GM12878 (cell line): ENCODE results near the gene FUZ. TPM values are rescaled to one million over a fixed set of nuclear protein-coding genes. Genes with fewer than 3 reads are reported as not detected.

Source experiments
- ATAC-seq: fragments of 200-7000 bp; cut with Tn5 transposase; 3 replicates; pipeline ENCODE4 v1.9.1; 2020; ENCODE audit warnings: mild to moderate bottlenecking, moderate library complexity
- BruUV-seq: library from RNA; stranded (reverse); fragments of 400-500 nt; replicated peaks from 2 replicates; lab custom pipeline; 2021; lab: Mats Ljungman, UMichigan
- CTCF ChIA-PET: fragments of 300-600 bp; sonication (Branson Sonifier 250); formaldehyde crosslinking; extraction: SDS; loops from one replicate; lab custom pipeline; 2021; ENCODE audit warnings: inconsistent platforms; lab: Yijun Ruan, JAX
- POLR2A ChIA-PET: fragments of 350-600 bp; formaldehyde crosslinking; extraction: SDS; loops from one replicate; lab custom pipeline; 2021; ENCODE audit warnings: inconsistent platforms; lab: Charles Lee
- RAD21 ChIA-PET: fragments of 300-600 bp; sonication (Branson Sonifier 250); formaldehyde crosslinking; loops from one replicate; lab custom pipeline; 2023; ENCODE audit warnings: antibody characterized with exemption; ENCODE audit not compliant: unreplicated experiment; lab: Charles Lee
- SMC1A ChIA-PET: fragments of 300-600 bp; sonication (Branson Sonifier 250); formaldehyde crosslinking; loops from one replicate; lab custom pipeline; 2023; ENCODE audit not compliant: unreplicated experiment, uncharacterized antibody; lab: Charles Lee
- DNase-seq: peaks from one replicate; pipeline ENCODE4 v3.0.0-alpha.2; 2011; ENCODE audit warnings: low read depth, low spot score
- FAIRE-seq: peaks from 3 replicates; lab custom pipeline; 2011; peaks lifted over from hg19 to GRCh38; lab: Jason Lieb, UNC
- H2AFZ ChIP-seq: 2 replicates; pipeline ENCODE4 v1.6.0; 2011; ENCODE audit warnings: low read depth, low read length, control low read depth; ENCODE audit not compliant: control insufficient read depth
- H3K27ac ChIP-seq: 2 replicates; pipeline ENCODE4 v1.5.1; 2011; ENCODE audit warnings: control low read depth; ENCODE audit not compliant: control insufficient read depth, insufficient read depth
- H3K27me3 ChIP-seq, 2 experiments: replicated peaks in 1 of 2; 2 replicates each; pipeline versions ENCODE4 v1.6.0 to v1.6.1; 2011; ENCODE audit warnings: low read length in 1 of 2; ENCODE audit not compliant: control insufficient read depth in 2 of 2, insufficient read depth in 2 of 2
- H3K36me3 ChIP-seq, 2 experiments: 2 replicates each; pipeline ENCODE4 v1.5.1; 2011; ENCODE audit warnings: low read length in 1 of 2; ENCODE audit not compliant: control insufficient read depth in 2 of 2, insufficient read depth in 2 of 2
- H3K4me1 ChIP-seq: 2 replicates; pipeline ENCODE4 v1.6.1; 2011; ENCODE audit warnings: mild to moderate bottlenecking, low read length, moderate library complexity, mixed read lengths; ENCODE audit not compliant: control insufficient read depth, insufficient read depth
- H3K4me2 ChIP-seq: 2 replicates; pipeline ENCODE4 v1.6.0; 2011; ENCODE audit warnings: control low read depth; ENCODE audit not compliant: control insufficient read depth, insufficient read depth
- H3K4me3 ChIP-seq: fragments of 200-600 bp; sonication (generic); 2 replicates; pipeline ENCODE4 v1.5.1; 2016
- H3K79me2 ChIP-seq: 2 replicates; pipeline ENCODE4 v1.6.0; 2011; ENCODE audit warnings: low read length; ENCODE audit not compliant: control insufficient read depth, insufficient read depth
- H3K9ac ChIP-seq: 2 replicates; pipeline ENCODE4 v1.8.0; 2011; ENCODE audit warnings: low read length, control low read depth, mixed read lengths; ENCODE audit not compliant: control insufficient read depth, insufficient read depth
- H3K9me3 ChIP-seq: replicated peaks from 3 replicates; pipeline ENCODE4 v1.5.1; 2011; ENCODE audit warnings: mild to moderate bottlenecking, low read length; ENCODE audit not compliant: control insufficient read depth, insufficient read depth
- H4K20me1 ChIP-seq: 2 replicates; pipeline ENCODE4 v1.6.0; 2011; ENCODE audit not compliant: control insufficient read depth, insufficient read depth
- ETV6 ChIP-seq, 2 experiments: fragments of 450-650 bp in 1 of 2; IDR thresholded peaks in 1 of 2; conservative IDR thresholded peaks in 1 of 2; 2 replicates each; pipeline ENCODE4 v1.6.1; 2014; ENCODE audit warnings: antibody characterized with exemption in 1 of 2, borderline replicate concordance in 1 of 2, low read depth in 1 of 2, mild to moderate bottlenecking in 1 of 2, moderate library complexity in 1 of 2
- HDAC6 ChIP-seq: fragments of 200-600 bp; sonication (generic); IDR thresholded peaks from one replicate; pipeline ENCODE4 v1.8.0; 2017; ENCODE audit warnings: antibody characterized with exemption; ENCODE audit not compliant: unreplicated experiment
- NR2C1 ChIP-seq: fragments of 450-650 bp; IDR thresholded peaks from 2 replicates; pipeline ENCODE4 v1.6.1; 2017; ENCODE audit warnings: antibody characterized with exemption, mild to moderate bottlenecking, moderate library complexity
- SKIL ChIP-seq: fragments of 450-650 bp; IDR thresholded peaks from 2 replicates; pipeline ENCODE4 v1.6.1; 2017; ENCODE audit warnings: mild to moderate bottlenecking, low read depth, inconsistent platforms; ENCODE audit not compliant: poor library complexity, severe bottlenecking
- WGBS: methylation state at CpG from one replicate; pipeline ENCODE4 v1.1.6; 2016; ENCODE audit warnings: low lambda C conversion rate; ENCODE audit not compliant: insufficient replicate concordance, insufficient coverage; ENCODE audit errors: missing lambda C conversion rate; 5-methylcytosine and 5-hydroxymethylcytosine counted together
- in situ Hi-C: fragments of 300-500 bp; cut with MboI; formaldehyde crosslinking; loops from 9 replicates; pipeline ENCODE4 v1.14.3; 2018; ENCODE audit warnings: mixed read lengths
- intact Hi-C: fragments of 100-400 bp; cut with micrococcal nuclease; formaldehyde crosslinking; loops from one replicate; pipeline ENCODE4 v1.14.2; 2022; ENCODE audit not compliant: unreplicated experiment
- polyA plus RNA-seq, 11 experiments: library from polyadenylated mRNA; depleted of rRNA in 4 of 11; unstranded in 6 of 11; stranded (reverse) in 5 of 11; fragments of >200 nt; fragmentation: Nextera tagmentation in 4 of 11; fragmentation: Illumina TruSeq in 1 of 11; extraction: Ambion mirVana in 4 of 11; extraction: Trizol in 1 of 11; gene quantifications; 1 replicate in 1 of 11; 2 replicates in 10 of 11; pipeline versions ENCODE4 v1.2.1 to v1.2.3, GENCODE V29; 2011 to 2016; ENCODE audit warnings: inconsistent platforms in 2 of 11, missing spikeins in 2 of 11, low read depth in 1 of 11
- total RNA-seq, 4 experiments: library from RNA; depleted of rRNA in 3 of 4; stranded (reverse); fragments of >200 nt in 3 of 4; fragmentation: Illumina TruSeq in 1 of 4; extraction: Trizol in 1 of 4; gene quantifications; 2 replicates each; pipeline versions ENCODE4 v1.2.1 to v1.2.3, GENCODE V29; 2013 to 2021

Gene FUZ
- total and polyA plus RNA-seq, 10 of the 15 experiments (the other 5 are each of a cell fraction or from before 2014, with no cell fraction given) = 0.18 to 11.5 (median 8.8) TPM

- TF ChIP-seq NR2C1 = no peak
Observed at GRCh38 chr19:49798574-49798973, 14.5 kb downstream of the FUZ start (continued).

- WGBS = 98% methylated on average over 20 of the region's 20 CpGs
- RAD21 ChIA-PET = no interaction called here
Observed at GRCh38 chr19:49795615-49796014, 17.5 kb downstream of the FUZ start.

More at GRCh38 chr19:49795615-49796014, 17.5 kb downstream of the FUZ start:
- no TSS peak for BruUV-seq
- Histone ChIP-seq H3K36me3 (peaks cover 18 to 40% of the 10 kb centered on the region in 2 experiments; a peak in 3 of 4 replicates), H4K20me1 (no peaks in the 10 kb centered on the region), H3K9ac (no peak overlapping the region), H2AFZ (no peak overlapping the region), H3K27ac (no peak overlapping the region), H3K9me3 (no peaks in the 10 kb centered on the region), H3K27me3 (no peaks in the 10 kb centered on the region), H3K4me3 (no peak overlapping the region), H3K4me1 (no peaks in the 10 kb centered on the region), H3K4me2 (no peak overlapping the region), H3K79me2 (no peaks in the 10 kb centered on the region)
- ATAC-seq (no peak), FAIRE-seq (no peak), DNase-seq (no peak)
- ChIA-PET SMC1A (no interaction called here), CTCF (no interaction called here), POLR2A (no interaction called here)
- TF ChIP-seq ETV6 (conservative IDR thresholded peaks at IDR 0.05 in 1 of 2, IDR thresholded peaks at IDR 0.05 in 1 of 2; ENCODE audit: borderline replicate concordance in 1 of 2, low read depth in 1 of 2) = no peak
- no peak for TF ChIP-seq HDAC6
- TF ChIP-seq SKIL = no peak
- intact Hi-C loops (no loop called here), in situ Hi-C loops (no loop called here)
